ENCODE results near the gene TMED9. TPM values are rescaled to one million over a fixed set of nuclear protein-coding genes. Genes with fewer than 3 reads are reported as not detected.
"Not testable (repeated sequence)": the region's sequence is repeated elsewhere in the genome, so short reads cannot be mapped to it uniquely, and the experiment has no call there.

The TMED9 gene
- total and polyA plus RNA-seq, 5 donors = 64.4 to 102 (median 79.7) TPM

DNA sequence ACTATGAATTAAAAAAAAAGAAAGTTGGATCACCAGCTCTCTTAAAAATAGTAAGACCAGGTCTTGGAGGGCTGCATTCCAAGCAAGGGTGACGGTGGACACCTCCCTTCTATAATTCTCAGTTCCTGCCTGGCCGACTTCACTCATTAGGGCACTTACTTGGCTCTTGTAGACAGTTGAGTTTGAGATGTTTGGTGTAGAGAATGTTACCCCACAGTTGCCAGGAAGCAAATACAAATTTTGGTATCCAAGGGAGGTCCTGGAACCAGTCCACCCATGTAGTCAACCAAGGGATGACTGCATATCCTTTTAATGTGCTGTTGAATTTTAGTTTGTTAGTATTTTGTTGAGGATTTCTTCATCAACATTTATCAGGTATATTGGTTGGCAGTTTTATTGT is 28.6 kb downstream of the TMED9 start:
- 66% methylated on average over 2 of the region's 2 CpGs for WGBS
- no peak overlapping the region for H3K27ac ChIP-seq (ENCODE audit: low read length)
- no peaks in the 10 kb centered on the region for H3K4me1 ChIP-seq (ENCODE audit: control insufficient read depth, insufficient read depth, low read length)
- no peak for ATAC-seq
- intact Hi-C loops (cut with DNase I) = no loop called here
- no peak overlapping the region for H3K4me3 ChIP-seq (ENCODE audit: low read length)
- no peaks in the 10 kb centered on the region for H3K9me3 ChIP-seq (ENCODE audit: control insufficient read depth, low read length)
- no peaks in the 10 kb centered on the region for H3K27me3 ChIP-seq (ENCODE audit: control insufficient read depth, insufficient read depth)
- no peak for DNase-seq

GRCh38 chr5:177624172-177624571 is 32.2 kb downstream of the TMED9 start:
- ATAC-seq; H3K27ac ChIP-seq (ENCODE audit: low read length); intact Hi-C loops (cut with DNase I); H3K9me3 ChIP-seq (ENCODE audit: control insufficient read depth, low read length); H3K4me1 ChIP-seq (ENCODE audit: control insufficient read depth, insufficient read depth, low read length); H3K27me3 ChIP-seq (ENCODE audit: control insufficient read depth, insufficient read depth); H3K4me3 ChIP-seq (ENCODE audit: low read length): not testable (repeated sequence)
- peak in 1 of 3 donors; percentile 23 for DNase-seq
- WGBS = 95% methylated on average over 10 of the region's 10 CpGs

- H3K4me3 ChIP-seq (ENCODE audit: low read length); intact Hi-C loops (cut with DNase I); H3K4me1 ChIP-seq (ENCODE audit: control insufficient read depth, insufficient read depth, low read length); H3K9me3 ChIP-seq (ENCODE audit: control insufficient read depth, low read length); H3K27ac ChIP-seq (ENCODE audit: low read length); DNase-seq; ATAC-seq; H3K27me3 ChIP-seq (ENCODE audit: control insufficient read depth, insufficient read depth): not testable (repeated sequence)
These were observed 38.2 kb downstream of the TMED9 start for GRCh38 chr5:177630186-177630585.

GRCh38 chr5:177634912-177635311 is 42.9 kb downstream of the TMED9 start:
- intact Hi-C loops (cut with DNase I); H3K4me3 ChIP-seq (ENCODE audit: low read length); H3K27me3 ChIP-seq (ENCODE audit: control insufficient read depth, insufficient read depth); H3K4me1 ChIP-seq (ENCODE audit: control insufficient read depth, insufficient read depth, low read length); H3K9me3 ChIP-seq (ENCODE audit: control insufficient read depth, low read length); DNase-seq; ATAC-seq; H3K27ac ChIP-seq (ENCODE audit: low read length): not testable (repeated sequence)
- WGBS = 98% methylated on average over 3 of the region's 3 CpGs

DNA sequence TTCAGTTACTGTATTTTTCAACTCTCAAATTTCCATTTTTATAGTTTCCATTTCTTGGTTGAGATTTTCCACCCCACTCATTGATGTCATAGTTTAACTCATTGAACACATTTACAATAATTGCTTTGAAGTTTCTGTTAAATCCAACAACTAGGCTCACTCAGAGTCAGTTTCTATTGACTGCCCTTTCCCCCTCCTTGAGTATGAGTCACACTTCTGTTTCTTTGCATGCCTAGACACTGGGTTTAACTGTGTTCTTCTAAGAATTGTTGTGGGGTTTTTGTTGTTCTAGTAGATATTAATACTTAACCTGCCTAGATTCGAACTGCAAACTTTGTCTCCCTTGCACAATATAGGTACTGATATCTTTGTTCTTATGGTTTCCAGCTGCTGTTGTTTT is 53.5 kb downstream of the TMED9 start:
- intact Hi-C loops (cut with DNase I); DNase-seq; H3K4me1 ChIP-seq (ENCODE audit: control insufficient read depth, insufficient read depth, low read length); ATAC-seq; H3K27me3 ChIP-seq (ENCODE audit: control insufficient read depth, insufficient read depth); H3K9me3 ChIP-seq (ENCODE audit: control insufficient read depth, low read length); H3K4me3 ChIP-seq (ENCODE audit: low read length); H3K27ac ChIP-seq (ENCODE audit: low read length): not testable (repeated sequence)
- WGBS = no CpG with 5 or more reads among the region's 1 CpG

Other genes starting within 250 kb of the TMED9 start
- 10 to 100 TPM; 59.0 to 74.3 (median 68.8) TPM for gene LMAN2, start 240.5 kb upstream of the TMED9 start, total RNA-seq
- 109 TPM for gene LMAN2, start 240.5 kb upstream of the TMED9 start, polyA plus RNA-seq
- gene RGS14, start 234.3 kb upstream of the TMED9 start, total RNA-seq = 1 to 10 TPM; 3.8 to 5.1 (median 4.2) TPM
- gene RGS14, start 234.3 kb upstream of the TMED9 start, polyA plus RNA-seq = 4.6 TPM
- gene SLC34A1, start 207.8 kb upstream of the TMED9 start, total RNA-seq = not detected
- gene SLC34A1, start 207.8 kb upstream of the TMED9 start, polyA plus RNA-seq = not detected
- gene PFN3, start 191.5 kb upstream of the TMED9 start, total RNA-seq = not detected
- not detected for gene PFN3, start 191.5 kb upstream of the TMED9 start, polyA plus RNA-seq
- under 1 TPM; 0.17 to 0.34 (median 0.26) TPM for gene F12, start 182.6 kb upstream of the TMED9 start, total RNA-seq
- gene F12, start 182.6 kb upstream of the TMED9 start, polyA plus RNA-seq = 0.27 TPM
- gene GRK6, start 165.5 kb upstream of the TMED9 start, total RNA-seq = 10 to 100 TPM; 13.2 to 16.9 (median 15.5) TPM
- gene GRK6, start 165.5 kb upstream of the TMED9 start, polyA plus RNA-seq = 7.4 TPM
- gene PRR7, start 145.4 kb upstream of the TMED9 start, total RNA-seq = under 1 TPM in 3 of 4 donors, not detected in 1; 0.33 to 0.45 (median 0.35) TPM
- gene PRR7, start 145.4 kb upstream of the TMED9 start, polyA plus RNA-seq = 0.27 TPM
- gene DBN1, start 118.6 kb upstream of the TMED9 start, total RNA-seq = 10 to 100 TPM; 15.3 to 44.8 (median 25.3) TPM
- gene DBN1, start 118.6 kb upstream of the TMED9 start, polyA plus RNA-seq = 17.7 TPM
- gene PDLIM7, start 94.6 kb upstream of the TMED9 start, total RNA-seq = 10 to 100 TPM; 35.0 to 71.5 (median 47.0) TPM
- gene PDLIM7, start 94.6 kb upstream of the TMED9 start, polyA plus RNA-seq = 61.9 TPM
- 1 to 10 TPM; 3.1 to 4.5 (median 3.9) TPM for gene DOK3, start 82.4 kb upstream of the TMED9 start, total RNA-seq
- gene DOK3, start 82.4 kb upstream of the TMED9 start, polyA plus RNA-seq = 1.4 TPM
- gene DDX41, start 75.2 kb upstream of the TMED9 start, total RNA-seq = 10 to 100 TPM; 36.0 to 43.5 (median 40.3) TPM
- gene DDX41, start 75.2 kb upstream of the TMED9 start, polyA plus RNA-seq = 30.5 TPM
- gene FAM193B, start 37.6 kb upstream of the TMED9 start, total RNA-seq = 10 to 100 TPM; 24.9 to 34.2 (median 27.7) TPM
- gene FAM193B, start 37.6 kb upstream of the TMED9 start, polyA plus RNA-seq = 41.8 TPM
- 10 to 100 TPM; 15.8 to 24.1 (median 20.7) TPM for gene B4GALT7, start 7.9 kb downstream of the TMED9 start, total RNA-seq
- gene B4GALT7, start 7.9 kb downstream of the TMED9 start, polyA plus RNA-seq = 24.1 TPM
- 10 to 100 TPM in 1 of 4 donors, 1 to 10 TPM in 2, under 1 TPM in 1; 0.08 to 15.7 (median 3.4) TPM for gene FAM153A, start 190.7 kb downstream of the TMED9 start, total RNA-seq
- gene FAM153A, start 190.7 kb downstream of the TMED9 start, polyA plus RNA-seq = 3.7 TPM